K562 (cell line): ENCODE measurements around the gene CYP2E1.
"Not testable (repeated sequence)": the region's sequence is repeated elsewhere in the genome, so short reads cannot be mapped to it uniquely, and the experiment has no call there.

Experiments used
- BMI1 ChIP-seq: fragments of 150-350 bp; IDR thresholded peaks from 2 replicates; pipeline ENCODE4 v1.6.1; 2014; ENCODE audit warnings: low read length
- CTCF ChIP-seq, 3 experiments: IDR thresholded peaks in 2 of 3; conservative IDR thresholded peaks in 1 of 3; 2 replicates each; pipeline ENCODE4 v1.5.1; 2011 to 2012; ENCODE audit warnings: low read length in 3 of 3, mild to moderate bottlenecking in 3 of 3, control low read depth in 2 of 3, improper control_type of control experiment in 1 of 3, inconsistent platforms in 1 of 3, low read depth in 1 of 3, mixed read lengths in 1 of 3, moderate library complexity in 1 of 3; ENCODE audit not compliant: insufficient read depth in 2 of 3
- KLF10 ChIP-seq: fragments of 250-450 bp; sonication (Bioruptor Pico); IDR thresholded peaks from 2 replicates; pipeline ENCODE4 v1.6.1; 2021; ENCODE audit warnings: matching md5 sums
- NR2C1 ChIP-seq, 2 experiments: fragments of 450-650 bp; IDR thresholded peaks; 2 replicates each; pipeline ENCODE4 v1.6.1; 2017; ENCODE audit warnings: mild to moderate bottlenecking in 2 of 2, antibody characterized with exemption in 1 of 2, inconsistent platforms in 1 of 2, missing compliant biosample characterization in 1 of 2, missing genetic modification characterization in 1 of 2
- ZBTB17 ChIP-seq: fragments of 450-650 bp; formaldehyde crosslinking; IDR thresholded peaks from 2 replicates; pipeline ENCODE4 v1.4.0; 2020; ENCODE audit warnings: mild to moderate bottlenecking

- TF ChIP-seq NR2C1 (IDR thresholded peaks at IDR 0.05); NR2C1 (tag; IDR thresholded peaks at IDR 0.05); ZBTB17 (CRISPR knock-in tag); KLF10 (CRISPR knock-in tag); CTCF (IDR thresholded peaks at IDR 0.05 in 2 of 3, conservative IDR thresholded peaks at IDR 0.05 in 1 of 3; ENCODE audit: insufficient read depth in 2 of 3, low read depth in 1 of 3, low read length in 3 of 3); BMI1: not testable (repeated sequence)
Observed at GRCh38 chr10:133499176-133499575, 28.0 kb upstream of the CYP2E1 start.
